Stimulated activated CD4-positive, alpha-beta T cell treated with anti-CD3 and anti-CD28 coated beads, Interleukin-2, amount 100 ng/mL, for 48 hours (primary cell): ENCODE measurements around the gene ARHGEF25.
"Not testable (repeated sequence)": the region's sequence is repeated elsewhere in the genome, so short reads cannot be mapped to it uniquely, and the experiment has no call there.

Experiments used
- DNase-seq, 2 donors: peaks; one replicate each; pipeline ENCODE4 v3.0.0-alpha.2; 2020

Gene ARHGEF25

GRCh38 chr12:57641699-57642442 is 30.6 kb downstream of the ARHGEF25 start:
- DNase-seq, result no peak

- DNase-seq, result not testable (repeated sequence)
These were observed 34.9 kb downstream of the ARHGEF25 start for GRCh38 chr12:57645990-57646658.

- not testable (repeated sequence) for DNase-seq
These were observed 35.4 kb downstream of the ARHGEF25 start for GRCh38 chr12:57646659-57647049.

- DNase-seq, result no peak
These were observed 42.8 kb downstream of the ARHGEF25 start for GRCh38 chr12:57654042-57654441.

- DNase-seq, result no peak
These were observed 44.5 kb downstream of the ARHGEF25 start for GRCh38 chr12:57655541-57656240.

- not testable (repeated sequence) for DNase-seq
These were observed 45.2 kb downstream of the ARHGEF25 start for GRCh38 chr12:57656408-57656807.

- no peak for DNase-seq
These were observed 46.5 kb downstream of the ARHGEF25 start for GRCh38 chr12:57657744-57658143.

GRCh38 chr12:57658890-57659289 is 47.7 kb downstream of the ARHGEF25 start:
- DNase-seq, result no peak

- no peak for DNase-seq
These were observed 50.1 kb downstream of the ARHGEF25 start for GRCh38 chr12:57661376-57661775.

GRCh38 chr12:57665066-57665820 is 54.0 kb downstream of the ARHGEF25 start:
- not testable (repeated sequence) for DNase-seq
